Liver (tissue), 3 donors: Measurements from ENCODE around the gene AMN1.

Source experiments
- EGR1 ChIP-seq, 2 donors: IDR thresholded peaks; 2 replicates each; pipeline ENCODE4 v1.6.1; 2016 to 2018; ENCODE audit warnings: antibody characterized with exemption in 2 of 2, low read depth in 2 of 2
- GABPA ChIP-seq, 2 donors: IDR thresholded peaks in 1 of 2; conservative IDR thresholded peaks in 1 of 2; 2 replicates each; pipeline ENCODE4 v1.6.1; 2016; ENCODE audit warnings: antibody characterized with exemption in 2 of 2, mild to moderate bottlenecking in 1 of 2, moderate library complexity in 1 of 2
- MAX ChIP-seq: IDR thresholded peaks from 2 replicates; pipeline ENCODE4 v1.6.1; 2016; ENCODE audit warnings: antibody characterized with exemption
- RAD21 ChIP-seq, 2 donors: IDR thresholded peaks; 2 replicates each; pipeline ENCODE4 v1.6.1; 2016; ENCODE audit warnings: antibody characterized with exemption in 2 of 2, mild to moderate bottlenecking in 2 of 2
- RXRA ChIP-seq, 2 donors: IDR thresholded peaks; 2 replicates each; pipeline ENCODE4 v1.6.1; 2017 to 2018; ENCODE audit warnings: antibody characterized with exemption in 2 of 2, mild to moderate bottlenecking in 1 of 2
- YY1 ChIP-seq: IDR thresholded peaks from 2 replicates; pipeline ENCODE4 v1.6.1; 2016; ENCODE audit warnings: antibody characterized with exemption, mild to moderate bottlenecking
- ZBTB33 ChIP-seq: IDR thresholded peaks from 2 replicates; pipeline ENCODE4 v1.6.1; 2016; ENCODE audit warnings: antibody characterized with exemption
- TF ChIP-seq, protein P1 (sequence below): fragments of 150-350 bp; IDR thresholded peaks from 2 replicates; pipeline ENCODE4 v1.5.1; 2017; ENCODE audit warnings: improper control_type of control experiment, low read depth, low read length; ENCODE audit not compliant: missing input control
- TF ChIP-seq, protein P2 (sequence below): IDR thresholded peaks from 2 replicates; pipeline ENCODE4 v1.6.1; 2016; ENCODE audit warnings: antibody characterized with exemption, mild to moderate bottlenecking
- donor health status: healthy.
- donor health status: healthy.

DNA sequence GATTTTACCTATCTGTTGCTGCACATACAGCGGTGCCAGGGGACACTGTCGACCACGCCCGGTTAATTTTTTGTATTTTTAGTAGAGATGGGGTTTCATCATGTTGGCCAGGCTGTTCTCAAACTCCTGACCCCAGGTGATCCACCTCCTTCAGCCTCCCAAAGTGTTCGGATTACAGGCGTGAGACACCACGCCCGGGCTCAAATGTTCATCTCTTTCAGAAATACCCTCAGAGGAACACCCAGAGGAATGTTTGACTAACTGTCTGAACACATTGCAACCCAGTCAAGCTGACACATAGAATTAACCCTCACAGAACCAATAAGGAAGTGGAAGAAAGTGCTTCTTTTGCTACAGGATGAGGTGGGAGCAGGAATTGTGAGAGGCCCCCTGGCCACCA, 84.3 kb downstream of the AMN1 start:
- TF ChIP-seq, protein P1, sequence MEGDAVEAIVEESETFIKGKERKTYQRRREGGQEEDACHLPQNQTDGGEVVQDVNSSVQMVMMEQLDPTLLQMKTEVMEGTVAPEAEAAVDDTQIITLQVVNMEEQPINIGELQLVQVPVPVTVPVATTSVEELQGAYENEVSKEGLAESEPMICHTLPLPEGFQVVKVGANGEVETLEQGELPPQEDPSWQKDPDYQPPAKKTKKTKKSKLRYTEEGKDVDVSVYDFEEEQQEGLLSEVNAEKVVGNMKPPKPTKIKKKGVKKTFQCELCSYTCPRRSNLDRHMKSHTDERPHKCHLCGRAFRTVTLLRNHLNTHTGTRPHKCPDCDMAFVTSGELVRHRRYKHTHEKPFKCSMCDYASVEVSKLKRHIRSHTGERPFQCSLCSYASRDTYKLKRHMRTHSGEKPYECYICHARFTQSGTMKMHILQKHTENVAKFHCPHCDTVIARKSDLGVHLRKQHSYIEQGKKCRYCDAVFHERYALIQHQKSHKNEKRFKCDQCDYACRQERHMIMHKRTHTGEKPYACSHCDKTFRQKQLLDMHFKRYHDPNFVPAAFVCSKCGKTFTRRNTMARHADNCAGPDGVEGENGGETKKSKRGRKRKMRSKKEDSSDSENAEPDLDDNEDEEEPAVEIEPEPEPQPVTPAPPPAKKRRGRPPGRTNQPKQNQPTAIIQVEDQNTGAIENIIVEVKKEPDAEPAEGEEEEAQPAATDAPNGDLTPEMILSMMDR = no peak
- TF ChIP-seq MAX (no peak), GABPA (IDR thresholded peaks at IDR 0.05 in 1 of 2, conservative IDR thresholded peaks at IDR 0.05 in 1 of 2) (no peak), EGR1 (IDR thresholded peaks at IDR 0.05; ENCODE audit: low read depth in 2 of 2) (no peak), YY1 (no peak), RAD21 (IDR thresholded peaks at IDR 0.05) (no peak), RXRA (IDR thresholded peaks at IDR 0.05) (no peak), ZBTB33 (no peak)
- TF ChIP-seq, protein P2, sequence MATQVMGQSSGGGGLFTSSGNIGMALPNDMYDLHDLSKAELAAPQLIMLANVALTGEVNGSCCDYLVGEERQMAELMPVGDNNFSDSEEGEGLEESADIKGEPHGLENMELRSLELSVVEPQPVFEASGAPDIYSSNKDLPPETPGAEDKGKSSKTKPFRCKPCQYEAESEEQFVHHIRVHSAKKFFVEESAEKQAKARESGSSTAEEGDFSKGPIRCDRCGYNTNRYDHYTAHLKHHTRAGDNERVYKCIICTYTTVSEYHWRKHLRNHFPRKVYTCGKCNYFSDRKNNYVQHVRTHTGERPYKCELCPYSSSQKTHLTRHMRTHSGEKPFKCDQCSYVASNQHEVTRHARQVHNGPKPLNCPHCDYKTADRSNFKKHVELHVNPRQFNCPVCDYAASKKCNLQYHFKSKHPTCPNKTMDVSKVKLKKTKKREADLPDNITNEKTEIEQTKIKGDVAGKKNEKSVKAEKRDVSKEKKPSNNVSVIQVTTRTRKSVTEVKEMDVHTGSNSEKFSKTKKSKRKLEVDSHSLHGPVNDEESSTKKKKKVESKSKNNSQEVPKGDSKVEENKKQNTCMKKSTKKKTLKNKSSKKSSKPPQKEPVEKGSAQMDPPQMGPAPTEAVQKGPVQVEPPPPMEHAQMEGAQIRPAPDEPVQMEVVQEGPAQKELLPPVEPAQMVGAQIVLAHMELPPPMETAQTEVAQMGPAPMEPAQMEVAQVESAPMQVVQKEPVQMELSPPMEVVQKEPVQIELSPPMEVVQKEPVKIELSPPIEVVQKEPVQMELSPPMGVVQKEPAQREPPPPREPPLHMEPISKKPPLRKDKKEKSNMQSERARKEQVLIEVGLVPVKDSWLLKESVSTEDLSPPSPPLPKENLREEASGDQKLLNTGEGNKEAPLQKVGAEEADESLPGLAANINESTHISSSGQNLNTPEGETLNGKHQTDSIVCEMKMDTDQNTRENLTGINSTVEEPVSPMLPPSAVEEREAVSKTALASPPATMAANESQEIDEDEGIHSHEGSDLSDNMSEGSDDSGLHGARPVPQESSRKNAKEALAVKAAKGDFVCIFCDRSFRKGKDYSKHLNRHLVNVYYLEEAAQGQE = no peak
